Prostate gland (tissue), 2 donors: Measurements from ENCODE around the gene ACVR2A.

ENCODE experiments used
- CTCF ChIP-seq, 4 experiments: fragments of 200-600 bp in 2 of 4; fragments of 450-650 bp in 2 of 4; sonication (generic) in 2 of 4; IDR thresholded peaks; 1 replicate in 3 of 4; 2 replicates in 1 of 4; pipeline ENCODE4 v1.5.1; 2016 to 2019; ENCODE audit warnings: antibody characterized with exemption in 4 of 4, mild to moderate bottlenecking in 2 of 4, moderate library complexity in 2 of 4
- POLR2A ChIP-seq: fragments of 450-650 bp; IDR thresholded peaks from one replicate; pipeline ENCODE4 v1.6.1; 2016; ENCODE audit warnings: antibody characterized with exemption, mild to moderate bottlenecking
- POLR2AphosphoS5 ChIP-seq: sonication (generic); formaldehyde crosslinking; IDR thresholded peaks from one replicate; pipeline ENCODE4 v1.6.1; 2017; ENCODE audit warnings: antibody characterized with exemption

DNA sequence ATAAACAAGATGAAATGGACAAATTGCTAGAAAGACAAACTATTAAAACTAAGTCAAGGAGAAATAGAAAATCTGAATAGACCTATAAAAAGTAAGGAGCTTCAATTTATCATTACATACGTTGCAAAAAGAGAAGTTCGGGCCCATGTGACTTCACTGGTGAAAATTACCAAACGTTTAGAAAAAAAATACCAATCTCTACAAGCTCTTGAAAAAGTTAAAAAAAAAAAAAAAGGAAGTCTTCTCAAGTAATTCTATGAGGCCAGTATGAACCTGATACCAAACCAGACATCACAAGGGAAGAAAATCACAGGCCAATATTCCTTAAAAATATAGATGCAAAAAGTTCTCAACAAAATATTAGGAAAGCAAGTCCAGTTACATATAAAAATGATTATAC is 20.2 kb upstream of the ACVR2A start:
- TF ChIP-seq CTCF (IDR thresholded peaks at IDR 0.05) (no peak), POLR2AphosphoS5 (no peak), POLR2A (no peak)
